GM19035 (cell line): ENCODE data around the gene OR5H14.
"Not testable (repeated sequence)": the region's sequence is repeated elsewhere in the genome, so short reads cannot be mapped to it uniquely, and the experiment has no call there.

Experiments used
- ATAC-seq: cut with Tn5 transposase; IDR thresholded peaks from one replicate; pipeline ENCODE4 v1.9.1; 2021; ENCODE audit not compliant: unreplicated experiment

OR5H14 gene

GRCh38 chr3:98196293-98196692, 49.0 kb downstream of the OR5H14 start:
- ATAC-seq, result not testable (repeated sequence)

GRCh38 chr3:98199020-98199419, 51.7 kb downstream of the OR5H14 start:
- no peak for ATAC-seq
